ENCODE data around the gene PDZRN3. TPM values are rescaled to one million over a fixed set of nuclear protein-coding genes. Genes with fewer than 3 reads are reported as not detected.

The PDZRN3 gene
- total RNA-seq, 3 donors from 2014 or later = 0.13 to 0.23 (median 0.22) TPM

- H3K4me1 Mint-ChIP-seq (ENCODE audit: low read depth) = no peaks in the 10 kb centered on the region
- DNase-seq (no peak), ATAC-seq (no peak)
- no peak overlapping the region for H3K4me3 Mint-ChIP-seq
- H3K27me3 Mint-ChIP-seq (ENCODE audit: low read depth) = no peaks in the 10 kb centered on the region
- no peaks in the 10 kb centered on the region for H3K9me3 Mint-ChIP-seq
- no peaks in the 10 kb centered on the region for H3K36me3 Mint-ChIP-seq (ENCODE audit: insufficient read depth)
Measured at GRCh38 chr3:73609655-73610054, 15.1 kb downstream of the PDZRN3 start.

- no peaks in the 10 kb centered on the region for H3K4me1 Mint-ChIP-seq (ENCODE audit: low read depth)
- DNase-seq (no peak), ATAC-seq (no peak)
- no peaks in the 10 kb centered on the region for H3K27me3 Mint-ChIP-seq (ENCODE audit: low read depth)
- no peaks in the 10 kb centered on the region for H3K9me3 Mint-ChIP-seq
- H3K4me3 Mint-ChIP-seq = no peak overlapping the region
- H3K36me3 Mint-ChIP-seq (ENCODE audit: insufficient read depth) = no peaks in the 10 kb centered on the region
Measured at GRCh38 chr3:73609315-73609641, 15.5 kb downstream of the PDZRN3 start.

GRCh38 chr3:73608456-73609314 is 16.1 kb downstream of the PDZRN3 start:
- no peaks in the 10 kb centered on the region for H3K36me3 Mint-ChIP-seq (ENCODE audit: insufficient read depth)
- no peak overlapping the region for H3K4me3 Mint-ChIP-seq
- no peaks in the 10 kb centered on the region for H3K4me1 Mint-ChIP-seq (ENCODE audit: low read depth)
- ATAC-seq (no peak), DNase-seq (no peak)
- no peaks in the 10 kb centered on the region for H3K9me3 Mint-ChIP-seq
- no peaks in the 10 kb centered on the region for H3K27me3 Mint-ChIP-seq (ENCODE audit: low read depth)

- no peaks in the 10 kb centered on the region for H3K36me3 Mint-ChIP-seq (ENCODE audit: insufficient read depth)
Measured at GRCh38 chr3:73605861-73606260, 18.9 kb downstream of the PDZRN3 start.

GRCh38 chr3:73605412-73605811 is 19.3 kb downstream of the PDZRN3 start:
- Mint-ChIP-seq H3K27me3 (ENCODE audit: low read depth) (no peaks in the 10 kb centered on the region), H3K9me3 (no peaks in the 10 kb centered on the region), H3K4me3 (no peak overlapping the region), H3K4me1 (ENCODE audit: low read depth) (no peaks in the 10 kb centered on the region), H3K36me3 (ENCODE audit: insufficient read depth) (no peaks in the 10 kb centered on the region)
- no peak for ATAC-seq
- DNase-seq = no peak

More at GRCh38 chr3:73605861-73606260, 18.9 kb downstream of the PDZRN3 start:
- DNase-seq (no peak), ATAC-seq (no peak)
- Mint-ChIP-seq H3K4me3 (no peak overlapping the region), H3K4me1 (ENCODE audit: low read depth) (no peaks in the 10 kb centered on the region), H3K27me3 (ENCODE audit: low read depth) (no peaks in the 10 kb centered on the region), H3K9me3 (no peaks in the 10 kb centered on the region)

GRCh38 chr3:73604451-73604850 is 20.3 kb downstream of the PDZRN3 start:
- Mint-ChIP-seq H3K4me1 (ENCODE audit: low read depth) (no peaks in the 10 kb centered on the region), H3K27me3 (ENCODE audit: low read depth) (no peaks in the 10 kb centered on the region), H3K9me3 (no peaks in the 10 kb centered on the region), H3K36me3 (ENCODE audit: insufficient read depth) (no peaks in the 10 kb centered on the region), H3K4me3 (no peak overlapping the region)
- ATAC-seq (no peak), DNase-seq (no peak)

- ATAC-seq (no peak), DNase-seq (no peak)
- Mint-ChIP-seq H3K4me1 (ENCODE audit: low read depth) (no peaks in the 10 kb centered on the region), H3K27me3 (ENCODE audit: low read depth) (no peaks in the 10 kb centered on the region), H3K4me3 (no peak overlapping the region), H3K36me3 (ENCODE audit: insufficient read depth) (no peaks in the 10 kb centered on the region), H3K9me3 (no peaks in the 10 kb centered on the region)
Measured at GRCh38 chr3:73603762-73604171, 21.0 kb downstream of the PDZRN3 start.

- no peaks in the 10 kb centered on the region for H3K27me3 Mint-ChIP-seq (ENCODE audit: low read depth)
- no peak for ATAC-seq
- no peak overlapping the region for H3K4me3 Mint-ChIP-seq
- no peak for DNase-seq
- H3K36me3 Mint-ChIP-seq (ENCODE audit: insufficient read depth) = no peaks in the 10 kb centered on the region
- no peaks in the 10 kb centered on the region for H3K4me1 Mint-ChIP-seq (ENCODE audit: low read depth)
- no peaks in the 10 kb centered on the region for H3K9me3 Mint-ChIP-seq
Measured at GRCh38 chr3:73602170-73602569, 22.6 kb downstream of the PDZRN3 start.

- Mint-ChIP-seq H3K9me3 (no peaks in the 10 kb centered on the region), H3K36me3 (ENCODE audit: insufficient read depth) (no peaks in the 10 kb centered on the region)
- DNase-seq = no peak
Measured at GRCh38 chr3:73601481-73601880, 23.3 kb downstream of the PDZRN3 start.

GRCh38 chr3:73601011-73601410 is 23.7 kb downstream of the PDZRN3 start:
- ATAC-seq (no peak), DNase-seq (no peak)
- Mint-ChIP-seq H3K4me3 (no peak overlapping the region), H3K36me3 (ENCODE audit: insufficient read depth) (no peaks in the 10 kb centered on the region), H3K9me3 (no peaks in the 10 kb centered on the region), H3K27me3 (ENCODE audit: low read depth) (no peaks in the 10 kb centered on the region), H3K4me1 (ENCODE audit: low read depth) (no peaks in the 10 kb centered on the region)

More at GRCh38 chr3:73601481-73601880, 23.3 kb downstream of the PDZRN3 start:
- no peak for ATAC-seq
- Mint-ChIP-seq H3K4me3 (no peak overlapping the region), H3K27me3 (ENCODE audit: low read depth) (no peaks in the 10 kb centered on the region), H3K4me1 (ENCODE audit: low read depth) (no peaks in the 10 kb centered on the region)

GRCh38 chr3:73600293-73600938 is 24.3 kb downstream of the PDZRN3 start:
- Mint-ChIP-seq H3K27me3 (ENCODE audit: low read depth) (no peaks in the 10 kb centered on the region), H3K4me1 (ENCODE audit: low read depth) (no peaks in the 10 kb centered on the region), H3K36me3 (ENCODE audit: insufficient read depth) (no peaks in the 10 kb centered on the region), H3K4me3 (no peak overlapping the region), H3K9me3 (no peaks in the 10 kb centered on the region)
- ATAC-seq (no peak), DNase-seq (no peak)

- H3K9me3 Mint-ChIP-seq = no peaks in the 10 kb centered on the region
- ATAC-seq (no peak), DNase-seq (no peak)
- no peaks in the 10 kb centered on the region for H3K27me3 Mint-ChIP-seq (ENCODE audit: low read depth)
- no peak overlapping the region for H3K4me3 Mint-ChIP-seq
- H3K4me1 Mint-ChIP-seq (ENCODE audit: low read depth) = no peaks in the 10 kb centered on the region
- H3K36me3 Mint-ChIP-seq (ENCODE audit: insufficient read depth) = no peaks in the 10 kb centered on the region
Measured at GRCh38 chr3:73599605-73600004, 25.1 kb downstream of the PDZRN3 start.

- ATAC-seq (no peak), DNase-seq (no peak)
- H3K4me3 Mint-ChIP-seq = no peak overlapping the region
- H3K4me1 Mint-ChIP-seq (ENCODE audit: low read depth) = no peaks in the 10 kb centered on the region
- H3K27me3 Mint-ChIP-seq (ENCODE audit: low read depth) = no peaks in the 10 kb centered on the region
- H3K36me3 Mint-ChIP-seq (ENCODE audit: insufficient read depth) = no peaks in the 10 kb centered on the region
- H3K9me3 Mint-ChIP-seq = no peaks in the 10 kb centered on the region
Measured at GRCh38 chr3:73597476-73597875, 27.3 kb downstream of the PDZRN3 start.

- H3K4me3 Mint-ChIP-seq = no peak overlapping the region
- H3K36me3 Mint-ChIP-seq (ENCODE audit: insufficient read depth) = no peaks in the 10 kb centered on the region
- ATAC-seq = no peak
Measured at GRCh38 chr3:73592154-73593144, 32.3 kb downstream of the PDZRN3 start.

More at GRCh38 chr3:73592154-73593144, 32.3 kb downstream of the PDZRN3 start:
- H3K27me3 Mint-ChIP-seq (ENCODE audit: low read depth) = no peaks in the 10 kb centered on the region
- no peak for DNase-seq
- no peaks in the 10 kb centered on the region for H3K9me3 Mint-ChIP-seq
- no peaks in the 10 kb centered on the region for H3K4me1 Mint-ChIP-seq (ENCODE audit: low read depth)
